KBM-7 (cell line): ENCODE data around the gene AQP12A.
"Not testable (repeated sequence)": the region's sequence is repeated elsewhere in the genome, so short reads cannot be mapped to it uniquely, and the experiment has no call there.

Source experiments
- DNase-seq: peaks from one replicate; pipeline ENCODE4 v3.0.0-alpha.2; 2015
- in situ Hi-C: fragments of 300-500 bp; cut with MboI; formaldehyde crosslinking; loops from 2 replicates; pipeline ENCODE4 v1.14.3; 2020; ENCODE audit warnings: low sequenced_read_pairs, low pct_unique_long_range_greater_than_20kb, mixed read lengths

Gene AQP12A

GRCh38 chr2:240685771-240686371, 5.8 kb upstream of the AQP12A start:
- in situ Hi-C loops = no loop called here
- DNase-seq = peak; percentile 9

DNA sequence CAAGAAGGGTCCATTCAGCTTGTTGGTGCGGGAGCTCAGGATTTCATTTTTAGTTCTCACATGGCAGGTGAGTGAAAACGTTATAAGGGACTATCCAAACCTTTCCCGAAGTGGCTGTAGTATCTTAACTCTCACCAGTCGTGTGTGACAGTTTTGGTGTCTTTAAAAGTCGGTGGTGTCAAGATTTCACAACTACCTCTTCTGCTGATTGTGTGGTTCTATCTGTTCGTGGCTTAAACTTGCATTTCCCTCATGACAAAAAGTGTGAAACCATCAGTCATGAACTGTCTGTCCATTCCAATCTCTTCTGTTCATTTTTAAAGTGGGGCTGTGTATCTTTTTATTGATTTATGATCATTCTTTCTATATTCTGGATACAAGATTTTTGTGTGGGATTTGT, 5.2 kb upstream of the AQP12A start:
- in situ Hi-C loops = no loop called here
- DNase-seq = no peak

DNA sequence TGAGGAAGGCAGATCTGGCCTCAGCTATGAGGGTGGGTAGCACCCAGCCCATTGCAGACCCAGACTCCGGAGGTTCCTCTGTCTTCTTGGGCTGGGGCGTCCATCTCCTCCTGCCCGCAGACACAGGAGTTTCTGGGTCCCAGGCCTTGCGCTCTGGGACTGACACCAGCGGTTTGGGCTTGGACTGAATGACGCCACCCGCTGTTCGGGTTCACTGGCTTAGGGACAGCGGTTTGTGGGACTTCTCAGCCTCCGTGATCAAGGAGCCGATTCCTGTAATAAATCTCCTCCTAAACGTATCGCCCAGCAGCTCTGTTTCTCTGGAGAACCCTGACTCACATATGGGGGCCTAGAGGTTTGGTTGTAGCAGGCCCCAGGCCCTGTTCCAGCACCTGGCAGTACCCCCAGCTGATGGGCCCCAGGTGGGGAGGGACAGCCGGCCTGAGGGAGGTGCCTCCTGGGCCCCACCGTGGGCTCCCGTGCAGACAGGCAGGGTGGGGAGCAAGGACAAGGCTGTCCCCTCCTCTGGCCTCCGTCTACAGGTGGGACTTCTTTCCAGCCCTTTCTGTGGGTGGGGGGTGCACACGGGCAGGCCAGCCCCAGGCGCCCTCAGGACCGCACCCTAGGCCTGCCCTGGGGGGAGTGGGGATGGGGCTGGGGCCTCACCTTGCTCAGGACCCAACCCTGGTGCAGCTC, 4.5 kb upstream of the AQP12A start:
- DNase-seq = no peak
- in situ Hi-C loops = no loop called here

GRCh38 chr2:240687741-240688552, 3.7 kb upstream of the AQP12A start:
- in situ Hi-C loops = no loop called here
- no peak for DNase-seq

DNA sequence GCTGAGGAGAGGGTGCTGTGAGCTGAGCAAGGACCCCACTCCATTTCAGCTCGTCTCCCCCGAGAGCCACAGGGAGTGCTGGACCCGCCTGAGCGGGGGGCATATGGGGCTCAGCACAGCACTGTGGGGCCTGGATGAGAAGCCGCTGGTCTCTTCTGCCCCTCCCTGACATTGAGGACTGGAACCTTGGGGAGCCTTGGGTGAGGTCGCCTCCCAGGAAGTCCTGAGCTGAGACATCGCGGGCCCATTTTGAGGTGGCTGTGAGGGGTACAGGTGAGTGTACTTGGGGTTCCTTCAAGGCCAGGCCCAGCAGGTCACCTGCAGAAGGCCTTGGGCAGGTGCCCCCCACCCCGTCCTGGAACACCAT, 3.1 kb upstream of the AQP12A start:
- no peak for DNase-seq
- in situ Hi-C loops = no loop called here

DNA sequence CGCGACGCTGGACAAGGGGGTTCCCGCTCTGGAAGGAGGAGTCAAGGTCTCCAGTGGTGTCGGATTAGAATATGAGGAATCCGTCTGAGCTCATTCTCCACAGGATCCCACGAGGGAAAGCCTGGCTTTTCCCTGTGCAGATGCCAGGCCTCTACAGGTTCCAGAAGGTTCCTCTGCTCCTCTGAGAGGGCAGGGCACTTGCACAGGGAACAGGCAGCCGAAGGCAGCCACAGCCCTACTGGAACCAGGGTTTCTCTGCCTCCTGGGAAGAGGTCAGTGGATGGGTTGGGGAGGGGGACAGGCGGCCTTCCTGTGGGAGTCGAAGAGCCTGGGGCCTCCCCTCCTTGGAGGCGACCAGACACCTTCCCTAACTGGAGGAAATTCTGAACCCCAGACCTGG, 1.7 kb upstream of the AQP12A start:
- DNase-seq = no peak
- in situ Hi-C loops = no loop called here

- not testable (repeated sequence) for DNase-seq
Observed at GRCh38 chr2:240690421-240691074, 1.1 kb upstream of the AQP12A start.

GRCh38 chr2:240691075-240691427, 615 bp upstream of the AQP12A start:
- DNase-seq, in situ Hi-C loops: not testable (repeated sequence)

More at GRCh38 chr2:240690421-240691074, 1.1 kb upstream of the AQP12A start:
- in situ Hi-C loops = not testable (repeated sequence)

DNA sequence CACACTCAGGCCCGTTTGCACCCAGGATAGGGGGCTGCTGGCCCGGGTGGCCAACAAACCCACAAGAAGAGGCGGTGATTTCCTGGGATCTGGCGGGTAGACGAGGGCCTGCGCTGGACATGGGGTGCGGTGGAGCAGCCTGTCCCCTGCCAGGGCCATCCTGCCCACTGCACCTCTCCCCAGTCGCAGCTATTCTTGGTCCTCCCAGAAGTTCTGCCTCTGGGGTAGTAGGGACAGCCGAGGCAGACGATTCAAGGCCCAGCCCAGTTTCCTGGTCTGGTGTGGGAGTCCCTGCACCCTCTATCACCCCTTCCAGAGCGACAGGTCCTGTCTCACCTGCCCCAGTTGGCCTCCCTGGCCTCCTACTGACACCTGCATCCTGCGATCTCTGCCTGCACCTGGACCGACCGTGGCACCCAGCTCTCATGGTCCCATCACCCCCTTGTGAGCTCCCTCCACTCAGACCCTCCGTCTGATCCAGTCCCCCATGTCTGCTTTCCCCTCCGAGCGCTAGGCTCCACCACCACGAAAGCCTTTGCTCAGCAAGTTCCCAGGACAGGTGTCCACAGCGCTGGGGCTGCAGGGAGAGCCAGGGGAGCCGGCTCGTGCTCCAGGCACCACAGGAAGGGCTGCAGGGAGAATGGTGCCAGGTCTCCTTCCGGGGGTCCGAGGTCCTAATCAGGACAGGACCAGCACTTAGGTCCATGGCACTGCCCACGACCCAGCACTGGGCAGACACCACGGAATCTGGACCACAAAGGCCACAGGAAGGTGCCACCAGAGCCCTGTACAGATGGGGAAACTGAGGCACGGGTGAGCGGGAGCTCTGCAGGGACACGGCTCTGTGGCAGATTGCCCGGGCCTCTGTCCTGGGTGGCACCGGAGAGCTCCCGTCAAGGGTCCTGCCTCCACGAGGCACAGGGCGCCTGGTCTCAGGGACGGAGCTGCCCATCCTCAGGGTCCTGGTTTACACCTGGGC, 1.2 kb downstream of the AQP12A start:
- DNase-seq, in situ Hi-C loops: not testable (repeated sequence)

DNA sequence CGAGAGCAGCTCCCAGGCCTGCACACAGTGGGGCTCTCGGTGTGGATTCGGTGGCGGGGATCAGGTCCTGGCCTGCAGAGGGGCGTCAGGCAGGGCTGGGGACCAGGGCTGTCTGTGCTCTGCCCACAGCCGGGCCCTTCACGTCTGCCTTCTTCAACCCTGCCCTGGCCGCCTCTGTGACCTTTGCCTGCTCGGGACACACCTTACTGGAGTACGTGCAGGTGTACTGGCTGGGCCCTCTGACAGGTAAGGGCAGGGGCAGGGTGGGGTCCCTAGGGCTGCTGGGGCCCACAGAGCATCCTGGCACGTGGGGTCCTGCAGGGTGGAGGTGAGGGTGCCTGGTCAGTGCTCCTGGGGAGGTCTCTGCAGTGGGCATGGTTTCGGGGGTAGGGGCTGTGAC, 2.6 kb downstream of the AQP12A start:
- in situ Hi-C loops, DNase-seq: not testable (repeated sequence)

- in situ Hi-C loops, DNase-seq: not testable (repeated sequence)
Observed at GRCh38 chr2:240695593-240695992, 3.9 kb downstream of the AQP12A start.

GRCh38 chr2:240696469-240696868, 4.8 kb downstream of the AQP12A start:
- DNase-seq, in situ Hi-C loops: not testable (repeated sequence)

GRCh38 chr2:240698852-240699561, 7.3 kb downstream of the AQP12A start:
- DNase-seq, in situ Hi-C loops: not testable (repeated sequence)

DNA sequence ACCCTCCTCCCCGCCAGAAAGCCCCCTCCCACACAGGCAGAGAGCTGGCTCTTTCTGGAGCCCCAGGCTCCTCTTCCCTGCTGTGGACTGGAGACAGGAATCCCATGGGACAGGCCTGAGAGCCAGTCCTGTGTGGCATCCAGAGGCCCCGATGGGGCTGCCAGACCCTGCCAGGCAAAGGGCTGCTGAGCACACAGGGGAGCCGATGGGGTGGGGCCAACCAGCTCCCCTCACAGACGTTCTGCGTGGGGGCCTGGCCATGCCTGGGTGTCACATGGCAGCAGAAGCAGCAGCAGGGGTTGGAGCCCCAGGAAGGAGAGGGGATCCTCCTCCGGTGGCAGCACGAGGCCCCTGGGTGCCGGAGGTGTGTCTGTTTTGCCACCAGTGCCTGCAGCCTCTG, 8.2 kb downstream of the AQP12A start:
- DNase-seq, in situ Hi-C loops: not testable (repeated sequence)

- in situ Hi-C loops = not testable (repeated sequence)
Observed at GRCh38 chr2:240700616-240701015, 8.9 kb downstream of the AQP12A start.

DNA sequence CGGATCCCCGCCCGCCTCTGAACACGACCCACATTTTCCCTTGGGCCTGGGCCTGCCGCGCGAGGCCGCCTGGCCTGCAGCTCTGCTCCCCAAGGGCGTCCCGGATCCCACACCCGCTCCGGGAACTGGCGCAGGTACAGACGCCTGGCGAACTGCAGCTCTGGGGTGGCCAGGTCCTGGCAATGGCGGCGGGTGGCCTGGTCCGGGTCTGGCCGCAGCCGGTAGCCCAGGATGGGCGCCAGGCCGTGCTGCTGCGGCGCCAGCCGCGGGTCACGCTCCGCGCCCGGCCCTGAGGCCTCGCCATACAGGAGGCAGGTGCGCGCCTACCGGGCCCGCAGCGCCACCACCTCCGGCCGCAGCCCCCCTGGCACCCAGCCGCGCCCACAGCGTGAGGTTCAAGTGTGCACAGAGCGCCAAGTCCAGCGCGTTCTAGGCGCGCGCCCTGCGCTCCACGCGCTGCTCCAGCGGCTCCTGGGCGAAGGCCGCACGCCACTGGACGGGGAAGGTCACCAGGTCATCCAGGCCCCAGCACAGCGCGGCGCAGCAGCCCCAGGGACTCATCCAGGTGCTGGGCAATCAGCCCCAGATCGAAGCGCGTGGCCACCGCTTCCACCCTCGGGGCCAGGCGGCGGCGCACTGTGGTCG, 9.5 kb downstream of the AQP12A start:
- in situ Hi-C loops = no loop called here
- no peak for DNase-seq

More at GRCh38 chr2:240700616-240701015, 8.9 kb downstream of the AQP12A start:
- not testable (repeated sequence) for DNase-seq
